Head of caudate nucleus (tissue), 42 donors: Measurements from ENCODE around the gene MMP17.

Experiments
- DNase-seq, 42 donors: peaks; one replicate each; pipeline versions ENCODE4 v3.0.0 to v3.0.0-alpha.2; 2020 to 2021; ENCODE audit warnings: mixed read lengths in 7 of 42
- intact Hi-C: fragments of 100-400 bp; cut with DNase I; formaldehyde crosslinking; loops from one replicate; pipeline ENCODE4 v1.15.0; 2022

MMP17 gene

DNA sequence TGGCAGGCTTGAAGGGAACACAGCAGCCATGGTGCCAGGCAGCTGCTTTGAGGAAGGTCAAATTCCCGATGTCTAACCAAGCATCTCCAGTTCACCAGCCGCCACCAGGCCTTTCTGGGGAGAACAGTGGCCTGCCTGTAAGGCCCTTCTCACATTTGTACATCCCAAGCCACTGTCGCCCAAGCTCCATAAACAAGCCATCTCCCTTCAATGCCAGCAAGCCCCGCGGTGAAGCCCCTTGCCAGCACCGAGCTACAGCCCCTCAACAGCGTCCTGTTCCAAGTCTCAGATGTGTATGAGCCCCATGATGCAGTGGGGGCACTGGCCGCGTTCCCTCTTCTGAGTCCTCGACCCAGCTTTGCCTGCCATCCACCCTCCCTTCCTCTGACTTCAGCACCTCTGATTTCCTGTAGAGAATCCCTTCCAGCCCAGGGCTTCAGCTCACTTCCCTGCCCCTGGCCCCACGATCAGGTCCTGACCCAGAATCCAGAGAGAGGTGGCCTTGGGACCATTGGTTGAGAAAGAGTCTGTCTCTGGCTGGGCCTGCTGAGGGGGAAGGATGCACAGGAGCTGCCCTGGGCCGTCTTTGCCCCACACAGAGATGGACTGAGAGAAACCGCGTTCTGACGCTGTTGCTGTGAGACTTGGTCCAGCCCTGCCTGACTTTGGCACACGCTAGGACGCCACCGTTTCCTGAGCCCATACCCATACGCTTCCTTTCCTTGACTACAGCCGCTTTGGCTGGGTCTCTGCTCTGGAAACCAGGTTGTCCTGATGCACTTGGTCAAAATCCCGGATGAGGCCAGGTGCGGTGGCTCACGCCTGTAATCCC is 1.9 kb upstream of the MMP17 start:
- intact Hi-C loops: loop anchor here (5.0 to 10.0 kb wide), 2 partner anchors 92 to 724 kb away; no protein-coding TSS in a partner anchor
- peak in 1 of 42 donors; percentile 20 for DNase-seq

DNA sequence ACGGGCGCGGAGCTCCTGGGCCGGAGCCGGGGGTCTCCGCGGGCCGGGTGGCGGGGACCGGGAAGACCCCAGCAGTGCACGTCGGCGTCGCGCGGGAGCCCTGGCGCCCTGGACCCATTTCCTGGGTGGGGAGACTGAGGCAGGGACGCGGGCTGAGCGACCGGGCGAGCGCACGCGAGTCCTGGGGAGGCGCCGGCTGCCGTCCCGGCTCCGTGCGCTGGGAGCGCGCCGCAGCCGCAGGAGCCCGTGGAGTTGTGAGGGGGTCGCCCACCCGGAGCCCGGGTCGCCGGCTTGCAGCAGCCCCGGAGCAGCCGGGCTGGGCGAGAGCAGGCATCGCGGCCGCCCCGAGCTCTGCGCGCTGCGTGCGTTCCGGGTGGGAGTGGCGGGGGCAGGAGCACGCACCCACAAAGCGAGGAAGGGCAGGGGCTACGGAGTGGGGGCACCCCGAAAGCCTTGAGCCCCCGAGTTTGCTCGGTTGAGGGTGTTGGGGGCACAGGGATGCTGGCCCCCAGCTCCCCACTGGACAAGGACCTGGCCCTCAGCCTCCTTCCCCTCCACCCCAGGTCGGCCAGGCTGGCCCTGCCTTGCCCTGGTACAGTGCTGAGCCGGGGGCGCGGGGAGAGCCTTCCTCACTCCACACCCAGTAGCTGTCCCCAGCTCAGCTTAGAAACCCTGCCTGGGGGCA is 620 bp downstream of the MMP17 start:
- intact Hi-C loops: loop anchor here (5.0 to 10.0 kb wide), 2 partner anchors 94 to 727 kb away; no protein-coding TSS in a partner anchor
- DNase-seq: peak in 4 of 42 donors; percentile 24 to 49 (median 44)

- intact Hi-C loops: loop anchor here (5.0 to 10.0 kb wide), 2 partner anchors 95 to 727 kb away; no protein-coding TSS in a partner anchor
- peak in 9 of 42 donors; percentile 19 to 58 (median 42) for DNase-seq
Observed at GRCh38 chr12:131829356-131829747, 1.2 kb downstream of the MMP17 start.

GRCh38 chr12:131829791-131830334 is 1.7 kb downstream of the MMP17 start:
- intact Hi-C loops: loop anchor here (5.0 to 10.0 kb wide), 2 partner anchors 95 to 728 kb away; no protein-coding TSS in a partner anchor
- peak in 2 of 42 donors; percentile 35 to 50 for DNase-seq

GRCh38 chr12:131830335-131830913 is 2.2 kb downstream of the MMP17 start:
- DNase-seq: peak; percentile 59 to 94 (median 85)
- intact Hi-C loops: no loop called here

DNA sequence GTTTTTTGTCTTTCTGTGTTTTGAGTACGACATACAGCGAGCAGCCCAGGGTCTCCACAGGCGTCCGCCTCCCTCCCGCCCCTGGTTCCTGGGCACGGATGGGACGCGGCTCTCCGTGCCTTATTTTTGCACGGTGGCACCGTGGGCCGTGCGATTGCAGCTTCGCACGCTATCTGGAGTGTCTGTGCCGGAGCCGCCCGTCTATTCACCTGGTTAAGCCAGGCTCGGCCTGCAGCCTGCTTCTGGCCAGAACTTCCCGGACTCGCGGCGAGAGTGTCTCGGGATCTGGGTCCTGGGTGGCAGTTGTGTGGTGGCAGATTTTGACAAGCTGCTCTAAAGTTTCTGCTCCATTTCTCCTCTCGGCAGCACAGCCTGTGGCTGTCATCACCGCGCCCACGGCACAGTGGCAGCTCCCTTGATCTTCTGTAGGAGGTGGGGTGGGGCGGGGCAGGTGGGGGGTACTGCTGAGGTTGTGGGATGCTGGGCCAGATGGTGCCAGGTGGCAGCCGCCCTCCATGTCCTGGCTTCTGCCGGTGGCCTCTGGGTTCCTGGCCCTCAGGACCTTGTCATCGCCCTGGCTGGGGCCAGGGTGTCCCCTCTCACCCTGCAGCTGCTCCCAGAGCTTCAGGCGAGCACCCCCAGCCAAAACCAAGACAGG is 2.9 kb downstream of the MMP17 start:
- intact Hi-C loops: no loop called here
- peak in 41 of 42 donors; percentile 51 to 90 (median 77) for DNase-seq

- DNase-seq: peak in 3 of 42 donors; percentile 31 to 65 (median 37)
- intact Hi-C loops: no loop called here
Observed at GRCh38 chr12:131831635-131832041, 3.4 kb downstream of the MMP17 start.

DNA sequence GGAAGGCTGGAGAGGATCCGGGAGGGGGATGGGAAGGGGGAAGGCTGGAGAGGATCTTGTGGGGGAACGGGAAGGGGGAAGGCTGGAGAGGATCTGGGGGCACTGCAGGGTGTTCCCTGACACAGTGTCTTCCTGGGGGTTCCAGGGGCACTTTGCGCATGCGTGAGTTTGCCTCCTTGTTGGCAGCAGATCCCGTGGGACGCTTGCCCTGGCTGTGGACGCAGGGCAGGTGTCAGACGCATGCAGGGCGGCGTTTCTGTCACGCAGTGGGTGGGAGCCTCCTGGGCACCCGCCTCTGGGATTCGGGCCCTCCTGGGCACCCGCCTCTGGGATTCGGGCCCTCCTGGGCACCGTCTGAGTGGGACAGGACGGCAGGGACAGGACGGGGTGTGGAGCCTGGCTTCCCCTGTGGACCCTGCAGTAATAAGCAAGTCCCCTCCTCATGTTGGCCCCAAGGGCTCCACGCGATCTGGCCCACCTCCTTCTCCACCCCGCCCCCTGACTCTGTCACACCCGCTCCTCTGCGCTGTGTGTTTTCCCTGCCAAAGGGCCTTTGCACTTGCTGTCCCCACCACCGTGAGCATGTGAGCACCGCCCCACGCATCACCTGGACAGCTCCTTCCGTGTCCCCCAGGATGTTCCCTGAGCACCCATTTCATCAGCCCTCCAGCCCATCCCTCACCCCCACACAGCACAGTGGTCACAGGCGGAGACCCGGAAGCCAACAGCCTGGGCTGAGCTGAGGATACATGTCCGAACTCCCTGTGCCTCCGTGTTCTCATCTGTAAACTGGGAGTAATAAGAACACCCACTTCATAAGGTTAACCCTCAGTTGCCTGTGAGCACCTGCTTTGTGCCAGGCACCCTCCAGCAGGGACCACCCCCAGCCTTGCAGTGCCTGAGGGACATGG is 4.4 kb downstream of the MMP17 start:
- intact Hi-C loops: no loop called here
- peak; percentile 68 to 92 (median 80) for DNase-seq

- intact Hi-C loops: no loop called here
- DNase-seq: peak in 2 of 42 donors; percentile 3 to 18
Observed at GRCh38 chr12:131833288-131833895, 5.2 kb downstream of the MMP17 start.

DNA sequence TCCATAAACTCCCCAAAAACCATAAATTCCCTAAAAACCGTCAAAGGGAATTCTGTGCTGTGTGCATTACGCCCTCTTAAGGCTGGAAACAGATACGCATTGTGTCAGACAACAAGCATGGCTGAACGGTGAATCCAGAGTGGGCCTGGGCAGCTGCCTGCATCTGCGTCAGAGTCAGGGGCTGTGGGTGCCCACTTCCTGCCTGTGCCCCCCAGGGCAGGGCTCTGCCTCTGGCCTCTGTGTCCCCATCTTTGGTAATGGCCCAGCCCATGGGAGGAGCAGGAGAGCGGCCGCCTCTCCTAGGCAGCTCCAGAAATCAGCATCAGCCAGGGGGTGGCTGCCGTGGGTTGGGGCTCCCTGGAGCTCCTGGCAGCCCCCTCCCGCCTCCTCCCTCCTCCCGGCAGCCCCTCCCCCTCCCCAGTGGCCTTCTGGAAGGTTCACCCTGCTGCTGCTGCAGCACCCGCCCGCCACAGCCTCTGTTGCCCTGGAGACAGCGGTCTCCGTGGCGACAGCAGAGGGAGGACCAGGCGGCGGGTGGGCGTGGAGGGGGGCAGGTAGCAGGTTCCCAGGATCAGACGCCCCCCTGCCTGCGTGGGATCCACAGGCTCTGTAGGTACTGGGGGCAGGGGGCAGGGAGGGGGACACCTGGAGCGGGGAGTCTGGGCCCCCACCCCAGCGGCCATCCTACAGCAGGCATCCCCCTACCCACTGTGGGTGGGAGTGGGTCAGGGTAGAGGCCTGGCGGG is 5.9 kb downstream of the MMP17 start:
- intact Hi-C loops: no loop called here
- DNase-seq: peak in 41 of 42 donors; percentile 53 to 94 (median 80)

GRCh38 chr12:131834798-131835615 is 6.8 kb downstream of the MMP17 start:
- peak in 2 of 42 donors; percentile 8 to 14 for DNase-seq
- intact Hi-C loops: loop anchor here (5.0 kb wide), 1 partner anchor 112 kb away; the partner anchor contains the start of gene EP400

DNA sequence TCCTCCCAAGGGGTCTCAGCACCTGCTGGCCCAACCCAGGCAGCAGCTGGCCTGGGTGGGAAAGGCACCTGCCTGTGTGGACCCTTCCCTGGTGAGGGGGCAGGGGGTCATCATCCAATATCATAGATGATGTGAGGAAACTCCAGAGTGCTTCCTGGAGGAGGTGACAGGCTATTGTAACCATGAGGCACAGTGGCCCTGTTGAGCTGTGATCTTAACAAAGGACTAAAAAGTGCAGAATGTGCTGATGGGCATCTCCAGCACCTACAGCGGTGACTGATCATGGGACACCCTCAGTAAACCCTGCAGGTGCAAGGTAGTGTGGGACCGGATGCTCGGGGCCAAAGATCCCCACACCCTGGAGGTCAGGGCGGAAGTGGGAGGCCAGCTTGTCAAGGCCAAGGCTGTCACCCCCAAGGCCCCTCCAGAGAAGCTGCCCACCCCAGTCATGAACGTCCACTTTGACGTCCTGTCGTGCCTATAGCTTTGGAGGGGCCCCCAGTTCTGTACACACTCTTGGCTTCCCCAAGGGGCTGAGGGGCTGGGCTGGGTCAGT is 7.5 kb downstream of the MMP17 start:
- intact Hi-C loops: loop anchor here (5.0 kb wide), 1 partner anchor 112 kb away; the partner anchor contains the start of gene EP400

GRCh38 chr12:131836193-131836592 is 8.0 kb downstream of the MMP17 start:
- DNase-seq: peak in 1 of 42 donors; percentile 18

More for the DNA sequence above, 7.5 kb downstream of the MMP17 start:
- peak in 1 of 42 donors; percentile 10 for DNase-seq

DNA sequence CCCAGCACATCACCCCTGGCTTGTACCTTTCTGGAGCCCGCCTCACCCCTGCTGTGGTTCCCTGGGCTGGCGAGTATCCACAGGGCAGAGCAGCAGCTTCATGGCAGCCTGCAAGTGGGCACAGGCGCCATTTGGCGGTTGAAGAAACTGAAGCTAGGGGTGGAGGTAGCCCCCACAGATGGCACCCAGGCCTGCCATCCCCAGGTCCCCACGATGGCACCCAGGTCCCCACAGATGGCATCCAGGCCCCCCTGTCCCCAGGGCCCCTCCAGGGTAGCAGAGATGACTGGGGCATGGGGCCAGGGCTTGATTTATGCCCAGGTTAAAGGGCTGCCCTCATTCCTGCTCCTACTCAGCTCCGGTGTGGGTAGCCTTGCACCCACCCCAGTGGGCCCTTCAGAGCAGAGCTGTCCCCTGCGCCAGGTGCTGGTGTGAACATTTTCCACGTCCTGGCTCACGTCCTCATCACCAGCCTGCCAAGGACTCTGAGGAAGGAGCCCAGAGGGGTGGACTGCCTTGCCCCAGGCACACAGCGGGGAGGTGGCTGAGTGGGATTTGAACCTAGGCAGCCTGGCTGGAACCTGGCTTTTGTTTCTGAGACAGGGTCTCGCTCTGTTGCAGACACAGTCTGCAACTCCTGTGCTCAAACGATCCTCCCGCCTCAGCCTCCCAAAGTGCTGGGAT is 8.7 kb downstream of the MMP17 start:
- intact Hi-C loops: loop anchor here (5.0 kb wide), 1 partner anchor 110 kb away; the partner anchor contains the start of gene EP400
- DNase-seq: peak in 1 of 42 donors; percentile 15

More at GRCh38 chr12:131836193-131836592, 8.0 kb downstream of the MMP17 start:
- intact Hi-C loops: loop anchor here (5.0 kb wide), 1 partner anchor 111 kb away; the partner anchor contains the start of gene EP400
